GM19025 (cell line): ENCODE data around the gene ARCN1.
"Not testable (repeated sequence)": the region's sequence is repeated elsewhere in the genome, so short reads cannot be mapped to it uniquely, and the experiment has no call there.

Experiments
- ATAC-seq: cut with Tn5 transposase; IDR thresholded peaks from one replicate; pipeline ENCODE4 v1.9.1; 2021; ENCODE audit warnings: mild to moderate bottlenecking, low read depth, moderate library complexity; ENCODE audit not compliant: unreplicated experiment

ARCN1 gene

GRCh38 chr11:118544010-118544646, 28.1 kb upstream of the ARCN1 start:
- no peak for ATAC-seq

- ATAC-seq = no peak
These were observed 27.6 kb upstream of the ARCN1 start for GRCh38 chr11:118544647-118545010.

GRCh38 chr11:118545533-118545932, 26.7 kb upstream of the ARCN1 start:
- no peak for ATAC-seq

- no peak for ATAC-seq
These were observed 25.1 kb upstream of the ARCN1 start for GRCh38 chr11:118547132-118547531.

- ATAC-seq = no peak
These were observed 19.9 kb upstream of the ARCN1 start for GRCh38 chr11:118552341-118552740.

- ATAC-seq = no peak
These were observed 11.4 kb upstream of the ARCN1 start for GRCh38 chr11:118560806-118561205.

- ATAC-seq = no peak
These were observed 7.2 kb upstream of the ARCN1 start for GRCh38 chr11:118565051-118565450.

GRCh38 chr11:118569670-118570069, 2.5 kb upstream of the ARCN1 start:
- no peak for ATAC-seq

- no peak for ATAC-seq
These were observed 1.4 kb upstream of the ARCN1 start for GRCh38 chr11:118570787-118571186.

- ATAC-seq = peak; percentile 25
These were observed 528 bp upstream of the ARCN1 start for GRCh38 chr11:118571701-118572060.

- peak; percentile 19 for ATAC-seq
These were observed 857 bp downstream of the ARCN1 start for GRCh38 chr11:118572981-118573550.

GRCh38 chr11:118574636-118575035, 2.4 kb downstream of the ARCN1 start:
- ATAC-seq = no peak

- ATAC-seq = not testable (repeated sequence)
These were observed 5.8 kb downstream of the ARCN1 start for GRCh38 chr11:118577995-118578394.

- ATAC-seq = no peak
These were observed 8.8 kb downstream of the ARCN1 start for GRCh38 chr11:118581057-118581456.

- ATAC-seq = no peak
These were observed 15.7 kb downstream of the ARCN1 start for GRCh38 chr11:118587952-118588351.

GRCh38 chr11:118592616-118593367, 20.6 kb downstream of the ARCN1 start:
- no peak for ATAC-seq

- not testable (repeated sequence) for ATAC-seq
These were observed 22.8 kb downstream of the ARCN1 start for GRCh38 chr11:118594984-118595383.

- no peak for ATAC-seq
These were observed 24.3 kb downstream of the ARCN1 start for GRCh38 chr11:118596224-118597146.

GRCh38 chr11:118597556-118597955, 25.3 kb downstream of the ARCN1 start:
- ATAC-seq = no peak

- ATAC-seq = no peak
These were observed 30.1 kb downstream of the ARCN1 start for GRCh38 chr11:118602331-118602730.

- not testable (repeated sequence) for ATAC-seq
These were observed 31.5 kb downstream of the ARCN1 start for GRCh38 chr11:118603709-118604108.
